ENCODE results near the gene OR2B2.
"Not testable (repeated sequence)": the region's sequence is repeated elsewhere in the genome, so short reads cannot be mapped to it uniquely, and the experiment has no call there.

Gene OR2B2

GRCh38 chr6:27911956-27912446, at the start of gene OR2B2:
TSS of gene OR2B2 (minus strand) at chr6:27912396. CDS start at chr6:27912319, 77 bp downstream.
- no peak for DNase-seq
- Histone ChIP-seq H3K27ac (no peak within 1 kb of the TSS), H3K27me3 (replicated peaks) (peaks cover 1% of the 10 kb centered on the region), H3K4me3 (ENCODE audit: low read depth, low read length) (no peak within 1 kb of the TSS), H3K36me3 (replicated peaks) (no peaks in the 10 kb centered on the region)
- no peak for TF ChIP-seq CTCF (IDR thresholded peaks at IDR 0.05; ENCODE audit: low read depth, low read length, missing control alignments)
- in situ Hi-C loops (cut with HindIII; ENCODE audit: low pct_ligation_motif_present, low sequenced_read_pairs): no loop called here

- Histone ChIP-seq H3K4me3 (ENCODE audit: low read depth, low read length) (no peak overlapping the region), H3K27me3 (replicated peaks) (no peaks in the 10 kb centered on the region), H3K36me3 (replicated peaks) (no peaks in the 10 kb centered on the region), H3K27ac (no peak overlapping the region)
- no peak for TF ChIP-seq CTCF (IDR thresholded peaks at IDR 0.05; ENCODE audit: low read depth, low read length, missing control alignments)
- no peak for DNase-seq
- in situ Hi-C loops (cut with HindIII; ENCODE audit: low pct_ligation_motif_present, low sequenced_read_pairs): no loop called here
Observed at GRCh38 chr6:27957516-27957915, 45.3 kb upstream of the OR2B2 start.

- TF ChIP-seq CTCF (IDR thresholded peaks at IDR 0.05; ENCODE audit: low read depth, low read length, missing control alignments): no peak
- in situ Hi-C loops (cut with HindIII; ENCODE audit: low pct_ligation_motif_present, low sequenced_read_pairs): no loop called here
- H3K36me3 ChIP-seq (replicated peaks): no peaks in the 10 kb centered on the region
- DNase-seq: no peak
- H3K27ac ChIP-seq: no peak within 1 kb of the TSS
- no peak within 1 kb of the TSS for H3K4me3 ChIP-seq (ENCODE audit: low read depth, low read length)
- H3K27me3 ChIP-seq (replicated peaks): no peaks in the 10 kb centered on the region
Observed at GRCh38 chr6:27956941-27957340, 44.7 kb upstream of the OR2B2 start, which contains the start of gene OR2B6. TSS of gene OR2B6 (plus strand) at chr6:27957241. CDS start at chr6:27957241, 0 bp downstream.

GRCh38 chr6:27951040-27951439, 38.8 kb upstream of the OR2B2 start:
- Histone ChIP-seq H3K4me3 (ENCODE audit: low read depth, low read length) (no peak overlapping the region), H3K27ac (no peak overlapping the region), H3K36me3 (replicated peaks) (no peaks in the 10 kb centered on the region), H3K27me3 (replicated peaks) (no peaks in the 10 kb centered on the region)
- TF ChIP-seq CTCF (IDR thresholded peaks at IDR 0.05; ENCODE audit: low read depth, low read length, missing control alignments): no peak
- no peak for DNase-seq
- in situ Hi-C loops (cut with HindIII; ENCODE audit: low pct_ligation_motif_present, low sequenced_read_pairs): no loop called here

- Histone ChIP-seq H3K4me3 (ENCODE audit: low read depth, low read length) (no peak overlapping the region), H3K27me3 (replicated peaks) (no peaks in the 10 kb centered on the region), H3K36me3 (replicated peaks) (no peaks in the 10 kb centered on the region), H3K27ac (no peak overlapping the region)
- DNase-seq: no peak
- TF ChIP-seq CTCF (IDR thresholded peaks at IDR 0.05; ENCODE audit: low read depth, low read length, missing control alignments): no peak
- in situ Hi-C loops (cut with HindIII; ENCODE audit: low pct_ligation_motif_present, low sequenced_read_pairs): no loop called here
Observed at GRCh38 chr6:27948237-27948636, 36.0 kb upstream of the OR2B2 start.

- in situ Hi-C loops (cut with HindIII; ENCODE audit: low pct_ligation_motif_present, low sequenced_read_pairs); H3K36me3 ChIP-seq (replicated peaks); H3K27me3 ChIP-seq (replicated peaks); H3K27ac ChIP-seq; H3K4me3 ChIP-seq (ENCODE audit: low read depth, low read length); DNase-seq: not testable (repeated sequence)
Observed at GRCh38 chr6:27943072-27943471, 30.9 kb upstream of the OR2B2 start.

Measured in brain microvascular endothelial cell (primary cell).